Gastroesophageal sphincter (tissue), 4 donors: Measurements from ENCODE around the gene IFT172. TPM values are rescaled to one million over a fixed set of nuclear protein-coding genes. Genes with fewer than 3 reads are reported as not detected.

Experiments used
- ATAC-seq: fragments of 150-250 bp; one replicate; pipeline ENCODE4 v1.9.1; 2016; ENCODE audit warnings: mild to moderate bottlenecking, moderate library complexity
- H3K27ac ChIP-seq, 4 donors: fragments of 200-600 bp; sonication (generic) in 3 of 4; 1 replicate in 3 of 4; 2 replicates in 1 of 4; pipeline ENCODE4 v1.5.1; 2016 to 2019
- H3K27me3 ChIP-seq: fragments of 200-600 bp; sonication (generic); one replicate; pipeline ENCODE4 v1.5.1; 2019
- H3K36me3 ChIP-seq, 2 donors: fragments of 200-600 bp; sonication (generic); one replicate each; pipeline ENCODE4 v1.5.1; 2019; ENCODE audit warnings: control low read depth in 1 of 2
- H3K4me1 ChIP-seq, 3 donors: fragments of 200-600 bp; sonication (generic); 1 replicate in 2 of 3; 2 replicates in 1 of 3; pipeline ENCODE4 v1.5.1; 2016 to 2019; ENCODE audit warnings: control low read depth in 2 of 3
- H3K4me3 ChIP-seq, 2 donors: fragments of 200-600 bp; sonication (generic); one replicate each; pipeline ENCODE4 v1.5.1; 2019; ENCODE audit warnings: mild to moderate bottlenecking in 1 of 2, moderate library complexity in 1 of 2
- H3K9me3 ChIP-seq, 3 donors: fragments of 200-600 bp; sonication (generic); one replicate each; pipeline ENCODE4 v1.5.1; 2017 to 2019; ENCODE audit warnings: control low read depth in 2 of 3
- CTCF ChIP-seq, 4 experiments: fragments of 200-600 bp in 2 of 4; fragments of 450-650 bp in 2 of 4; sonication (generic) in 1 of 4; IDR thresholded peaks; one replicate each; pipeline ENCODE4 v1.5.1; 2017 to 2019; ENCODE audit warnings: antibody characterized with exemption in 4 of 4, mild to moderate bottlenecking in 2 of 4, moderate library complexity in 2 of 4
- EP300 ChIP-seq: sonication (generic); formaldehyde crosslinking; IDR thresholded peaks from one replicate; pipeline ENCODE4 v1.6.1; 2017; ENCODE audit warnings: antibody characterized with exemption, mild to moderate bottlenecking
- POLR2A ChIP-seq, 2 donors: fragments of 450-650 bp; IDR thresholded peaks; one replicate each; pipeline ENCODE4 v1.6.1; 2017; ENCODE audit warnings: antibody characterized with exemption in 2 of 2, mild to moderate bottlenecking in 2 of 2, moderate library complexity in 1 of 2
- POLR2AphosphoS5 ChIP-seq: sonication (generic); formaldehyde crosslinking; IDR thresholded peaks from one replicate; pipeline ENCODE4 v1.6.1; 2017; ENCODE audit warnings: antibody characterized with exemption
- WGBS, 2 donors: methylation state at CpG; one replicate each; pipeline ENCODE4 v1.1.5; 2018; ENCODE audit warnings: low coverage in 1 of 2; 5-methylcytosine and 5-hydroxymethylcytosine counted together
- total RNA-seq, 4 donors: library from RNA; depleted of rRNA; stranded (reverse); fragments of >200 nt; gene quantifications; one replicate each; pipeline ENCODE4 v1.1.0, GENCODE V29; 2016

IFT172 gene
- total RNA-seq, 4 donors from 2014 or later = 17.9 to 34.8 (median 30.3) TPM

- WGBS, 2 donors = no CpG with 5 or more reads among the region's 13 CpGs
- peaks cover 0 to 5% of the 10 kb centered on the region in 2 donors for H3K36me3 ChIP-seq
- peak overlapping the region in 3 of 4 donors; percentile 69 to 75 (median 70) for H3K27ac ChIP-seq
- peaks cover 0 to 35% (median 0%) of the 10 kb centered on the region in 3 donors for H3K4me1 ChIP-seq
- no peak for ATAC-seq
- no peaks in the 10 kb centered on the region for H3K9me3 ChIP-seq
- TF ChIP-seq POLR2AphosphoS5 = no peak
- no peak for TF ChIP-seq EP300
- TF ChIP-seq POLR2A (IDR thresholded peaks at IDR 0.05) = no peak
- no peak for TF ChIP-seq CTCF (IDR thresholded peaks at IDR 0.05)
- H3K27me3 ChIP-seq = peaks cover 2% of the 10 kb centered on the region
- H3K4me3 ChIP-seq = peak overlapping the region in 1 of 2 donors; percentile 89
These were observed 4.4 kb upstream of the IFT172 start for GRCh38 chr2:27493948-27494283.

GRCh38 chr2:27492557-27492956 lies 3.0 kb upstream of the IFT172 start:
- Histone ChIP-seq H3K27me3 (no peaks in the 10 kb centered on the region), H3K27ac (no peak overlapping the region), H3K4me1 (peaks cover 0 to 48% (median 0%) of the 10 kb centered on the region in 3 donors), H3K9me3 (no peaks in the 10 kb centered on the region), H3K36me3 (peaks cover 0 to 5% of the 10 kb centered on the region in 2 donors), H3K4me3 (no peak overlapping the region)
- 93 to 100% methylated on average over 2 to 4 of the region's 4 CpGs for WGBS, 2 donors
- no peak for ATAC-seq
- no peak for TF ChIP-seq CTCF (IDR thresholded peaks at IDR 0.05)
- TF ChIP-seq POLR2AphosphoS5 = no peak
- no peak for TF ChIP-seq EP300
- no peak for TF ChIP-seq POLR2A (IDR thresholded peaks at IDR 0.05)

- ATAC-seq = peak; percentile 4
- WGBS, 2 donors = 0 to 3% methylated on average over 10 to 11 of the region's 11 CpGs
- Histone ChIP-seq H3K4me3 (peak overlapping the region; percentile 60 to 63), H3K27me3 (no peaks in the 10 kb centered on the region), H3K36me3 (peaks cover 0 to 21% of the 10 kb centered on the region in 2 donors), H3K4me1 (peaks cover 0 to 34% (median 0%) of the 10 kb centered on the region in 3 donors), H3K9me3 (no peaks in the 10 kb centered on the region), H3K27ac (peak overlapping the region; percentile 22 to 85 (median 80))
- TF ChIP-seq POLR2AphosphoS5 (no peak), CTCF (IDR thresholded peaks at IDR 0.05) (no peak)
These were observed 435 bp downstream of the IFT172 start for GRCh38 chr2:27489118-27489497.

- Histone ChIP-seq H3K4me1 (peaks cover 0 to 30% (median 0%) of the 10 kb centered on the region in 3 donors), H3K27me3 (no peaks in the 10 kb centered on the region), H3K27ac (no peak overlapping the region), H3K9me3 (no peaks in the 10 kb centered on the region), H3K4me3 (no peak overlapping the region), H3K36me3 (peaks cover 4 to 52% of the 10 kb centered on the region in 2 donors)
- no peak for TF ChIP-seq POLR2AphosphoS5
- TF ChIP-seq POLR2A (IDR thresholded peaks at IDR 0.05) = no peak
- TF ChIP-seq EP300 = no peak
- TF ChIP-seq CTCF (IDR thresholded peaks at IDR 0.05) = no peak
- no peak for ATAC-seq
- WGBS, 2 donors = 49 to 60% methylated on average over 1 to 3 of the region's 3 CpGs
These were observed 4.0 kb downstream of the IFT172 start for GRCh38 chr2:27485496-27485895.

GRCh38 chr2:27471961-27472360 lies 17.6 kb downstream of the IFT172 start:
- no peaks in the 10 kb centered on the region for H3K9me3 ChIP-seq
- no peak overlapping the region for H3K4me3 ChIP-seq
- TF ChIP-seq CTCF (IDR thresholded peaks at IDR 0.05) (no peak), POLR2AphosphoS5 (no peak)
- ATAC-seq = no peak
- WGBS, 2 donors = 93% methylated on average over 5 of the region's 5 CpGs; no CpG with 5 or more reads in 1 of the 2 donors
- no peak overlapping the region for H3K27ac ChIP-seq
- peaks cover 0 to 82% of the 10 kb centered on the region in 2 donors for H3K36me3 ChIP-seq
- H3K27me3 ChIP-seq = no peaks in the 10 kb centered on the region
- H3K4me1 ChIP-seq = no peaks in the 10 kb centered on the region
